HT1080 (cell line): ENCODE measurements around the gene SLC29A1. TPM values are rescaled to one million over a fixed set of nuclear protein-coding genes. Genes with fewer than 3 reads are reported as not detected.
A peak's percentile ranks its signal among the peaks of the same experiment; 100 is the strongest.
"Not testable (repeated sequence)": the region's sequence is repeated elsewhere in the genome, so short reads cannot be mapped to it uniquely, and the experiment has no call there.

ENCODE experiments used
- DNase-seq: peaks from one replicate; pipeline ENCODE4 v3.0.0-alpha.2; 2015; ENCODE audit warnings: low read depth
- total RNA-seq: library from RNA; depleted of rRNA; stranded (reverse); fragments of >200 nt; shearing (Covaris generic); gene quantifications from 2 replicates; pipeline ENCODE4 v1.2.3, GENCODE V29; 2014

The SLC29A1 gene
- total RNA-seq, 1 experiment from 2014 or later: 78.8 TPM

DNA sequence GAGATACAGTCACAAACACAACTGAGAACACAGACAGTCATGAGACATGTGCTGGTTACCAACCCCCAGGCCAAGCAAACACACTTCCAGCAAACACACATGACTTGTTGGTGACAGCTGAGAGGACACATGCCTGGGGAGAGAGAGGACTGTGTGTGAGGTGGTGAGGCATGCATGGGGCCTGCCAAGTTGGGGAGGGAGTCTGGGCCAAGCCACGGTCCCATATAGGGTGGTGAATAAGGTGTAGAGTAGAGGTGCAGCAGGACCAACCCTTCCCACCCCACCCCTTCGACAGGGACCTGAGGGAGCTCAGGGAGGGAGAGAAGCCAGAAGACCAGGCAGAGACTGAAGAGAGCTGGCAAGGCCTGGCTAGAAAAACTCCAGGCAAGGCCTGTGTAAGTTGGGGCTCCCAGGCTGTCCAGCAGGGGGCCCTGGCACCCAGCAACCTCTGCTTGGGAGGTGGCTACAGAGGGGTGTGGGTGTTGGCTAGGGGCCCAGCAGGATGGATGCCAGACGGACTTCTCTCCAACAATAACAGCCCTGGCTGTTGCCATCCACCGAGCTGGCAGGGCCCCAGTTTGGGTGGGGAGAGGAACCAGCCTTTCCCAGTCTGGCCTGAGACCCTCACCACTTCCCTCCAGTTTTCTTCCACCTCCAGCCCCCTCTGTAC, 2.0 kb upstream of the SLC29A1 start:
- peak; percentile 93 for DNase-seq

- no peak for DNase-seq
Measured at GRCh38 chr6:44221961-44222335, 1.4 kb upstream of the SLC29A1 start.

- peak; percentile 27 for DNase-seq
Measured at GRCh38 chr6:44222486-44223318, 693 bp upstream of the SLC29A1 start.

DNA sequence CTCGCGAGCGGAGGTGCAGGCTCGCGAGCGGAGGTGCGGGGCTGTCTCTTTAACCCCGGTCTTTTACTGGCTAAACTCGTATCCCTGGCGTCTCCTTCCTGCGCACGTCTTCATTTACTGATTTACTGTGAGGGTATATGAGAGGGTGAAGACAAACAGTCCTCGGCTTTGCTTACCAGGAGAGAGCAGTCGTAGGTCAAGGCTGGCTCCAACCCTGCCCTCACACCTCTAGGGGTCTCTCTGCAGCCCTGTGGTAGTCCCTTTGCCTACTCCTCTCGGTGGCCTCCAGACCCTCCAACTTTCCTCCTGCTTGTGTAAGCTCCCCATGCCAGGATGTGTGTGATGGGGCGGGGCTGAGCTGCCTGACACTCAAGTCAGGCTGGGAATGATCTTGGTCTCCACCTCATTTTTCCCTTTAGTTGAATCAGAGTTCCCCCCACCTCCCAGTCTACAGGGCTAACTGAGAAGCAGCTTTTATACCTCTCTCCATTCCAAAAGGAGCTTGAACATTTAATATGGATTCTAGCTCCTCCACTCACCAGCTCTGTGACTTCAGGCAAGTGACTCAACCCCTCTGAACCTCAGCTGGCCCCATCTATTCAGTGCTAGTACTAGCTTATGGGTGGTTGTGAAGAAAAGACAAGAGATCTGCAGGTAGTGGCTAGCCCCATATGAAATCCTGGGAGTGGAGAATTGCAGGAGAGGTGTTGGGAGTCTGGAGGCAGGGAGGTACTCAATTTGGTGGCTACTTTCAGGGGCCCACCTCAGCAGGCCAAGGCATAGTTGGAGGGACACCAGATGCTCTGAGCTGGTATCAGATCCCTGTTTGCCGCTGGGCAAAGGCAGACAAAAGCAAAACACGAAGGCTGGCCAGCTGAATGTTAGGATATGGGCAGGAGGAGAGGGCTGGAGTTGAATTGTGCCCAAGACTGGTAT, 902 bp downstream of the SLC29A1 start:
- peak; percentile 63 for DNase-seq

DNA sequence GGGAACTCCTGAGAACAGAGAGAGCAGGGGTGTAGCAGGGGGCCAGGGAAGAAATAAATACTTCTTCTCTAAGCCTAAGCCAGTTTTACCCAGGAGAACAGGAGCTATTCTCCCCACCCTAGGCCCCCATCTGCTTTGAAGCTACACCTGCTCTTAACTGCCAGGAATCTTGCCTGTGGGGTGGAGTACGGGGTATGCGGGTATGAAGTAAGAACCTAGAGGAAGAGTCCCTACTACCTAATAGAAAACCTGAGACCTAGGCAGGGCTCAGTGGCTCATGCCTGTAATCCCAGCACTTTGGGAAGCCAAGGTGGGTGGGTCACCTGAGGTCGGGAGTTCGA, 1.5 kb downstream of the SLC29A1 start:
- no peak for DNase-seq

GRCh38 chr6:44225579-44226325, 2.4 kb downstream of the SLC29A1 start:
- DNase-seq: no peak

- no peak for DNase-seq
Measured at GRCh38 chr6:44226368-44227147, 3.2 kb downstream of the SLC29A1 start.

DNA sequence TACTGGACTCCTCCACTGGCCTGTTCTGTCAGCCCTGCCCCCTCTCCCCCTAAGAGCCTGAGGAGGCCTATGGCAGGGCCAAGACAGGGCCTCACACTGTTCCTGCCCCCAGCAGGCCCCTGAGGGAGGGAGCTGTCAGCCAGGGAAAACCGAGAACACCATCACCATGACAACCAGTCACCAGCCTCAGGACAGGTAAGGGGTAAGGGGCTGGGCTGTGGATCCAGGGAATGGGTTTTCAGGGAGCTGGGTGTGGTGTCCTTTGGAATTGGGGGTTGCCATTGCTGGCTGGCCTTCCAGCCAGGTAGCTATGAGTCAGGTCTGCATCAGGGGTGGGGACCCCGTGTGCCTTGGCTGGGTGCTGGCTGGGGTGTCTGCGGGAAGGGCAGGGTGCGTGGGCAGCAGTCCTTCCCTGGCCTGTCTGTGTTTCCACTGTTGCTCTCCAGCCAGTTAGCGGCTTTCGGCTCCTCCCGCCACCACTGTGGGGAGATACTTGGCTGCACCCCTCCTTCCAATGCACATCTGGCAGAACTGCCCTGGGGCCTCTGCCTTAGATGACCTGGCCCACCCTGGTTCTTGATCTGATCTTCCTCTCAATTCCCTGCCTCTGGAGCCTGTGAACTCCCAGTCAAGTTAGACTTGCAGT, 3.9 kb downstream of the SLC29A1 start:
- DNase-seq: no peak

- DNase-seq: no peak
Measured at GRCh38 chr6:44228031-44228430, 4.6 kb downstream of the SLC29A1 start.

- DNase-seq: no peak
Measured at GRCh38 chr6:44228433-44228832, 5.0 kb downstream of the SLC29A1 start.

GRCh38 chr6:44228836-44229235, 5.4 kb downstream of the SLC29A1 start:
- no peak for DNase-seq

DNA sequence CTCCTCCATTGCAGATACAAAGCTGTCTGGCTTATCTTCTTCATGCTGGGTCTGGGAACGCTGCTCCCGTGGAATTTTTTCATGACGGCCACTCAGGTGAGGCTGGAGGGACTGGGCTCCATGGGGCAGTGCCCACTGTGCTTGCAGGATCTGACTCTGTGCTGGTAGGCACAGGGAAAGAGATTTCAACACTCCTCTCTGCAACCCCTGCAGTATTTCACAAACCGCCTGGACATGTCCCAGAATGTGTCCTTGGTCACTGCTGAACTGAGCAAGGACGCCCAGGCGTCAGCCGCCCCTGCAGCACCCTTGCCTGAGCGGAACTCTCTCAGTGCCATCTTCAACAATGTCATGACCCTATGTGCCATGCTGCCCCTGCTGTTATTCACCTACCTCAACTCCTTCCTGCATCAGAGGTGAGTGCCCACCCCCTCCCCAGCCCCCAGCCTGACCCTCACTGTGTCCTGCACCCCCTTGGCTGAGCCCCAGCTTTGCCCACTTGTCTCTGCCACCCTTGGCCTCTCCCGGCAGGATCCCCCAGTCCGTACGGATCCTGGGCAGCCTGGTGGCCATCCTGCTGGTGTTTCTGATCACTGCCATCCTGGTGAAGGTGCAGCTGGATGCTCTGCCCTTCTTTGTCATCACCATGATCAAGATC, 6.1 kb downstream of the SLC29A1 start:
- no peak for DNase-seq

DNA sequence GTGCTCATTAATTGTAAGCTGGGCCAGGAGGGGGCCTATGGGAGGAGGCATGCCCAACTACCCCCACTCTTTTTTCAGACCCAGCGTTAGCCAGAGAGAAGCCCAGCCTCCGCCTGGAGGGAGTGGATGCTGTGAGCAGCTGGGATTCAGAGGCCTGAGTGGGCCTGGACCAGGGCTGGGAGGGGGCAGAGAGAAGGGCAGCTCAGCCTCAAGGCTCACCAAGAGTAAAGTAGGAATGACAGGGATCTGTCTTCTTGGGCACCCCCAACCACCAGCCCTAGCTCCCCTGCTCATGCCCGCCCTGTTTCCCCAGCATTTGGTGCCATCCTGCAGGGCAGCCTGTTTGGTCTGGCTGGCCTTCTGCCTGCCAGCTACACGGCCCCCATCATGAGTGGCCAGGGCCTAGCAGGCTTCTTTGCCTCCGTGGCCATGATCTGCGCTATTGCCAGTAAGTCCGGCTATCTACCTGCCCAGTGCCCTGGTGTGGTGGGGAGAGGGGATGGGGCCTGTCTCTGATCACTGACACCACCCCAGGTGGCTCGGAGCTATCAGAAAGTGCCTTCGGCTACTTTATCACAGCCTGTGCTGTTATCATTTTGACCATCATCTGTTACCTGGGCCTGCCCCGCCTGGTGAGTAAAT, 6.8 kb downstream of the SLC29A1 start:
- no peak for DNase-seq

- DNase-seq: not testable (repeated sequence)
Measured at GRCh38 chr6:44231426-44231825, 8.0 kb downstream of the SLC29A1 start.

- DNase-seq: no peak
Measured at GRCh38 chr6:44232676-44233566, 9.5 kb downstream of the SLC29A1 start.

DNA sequence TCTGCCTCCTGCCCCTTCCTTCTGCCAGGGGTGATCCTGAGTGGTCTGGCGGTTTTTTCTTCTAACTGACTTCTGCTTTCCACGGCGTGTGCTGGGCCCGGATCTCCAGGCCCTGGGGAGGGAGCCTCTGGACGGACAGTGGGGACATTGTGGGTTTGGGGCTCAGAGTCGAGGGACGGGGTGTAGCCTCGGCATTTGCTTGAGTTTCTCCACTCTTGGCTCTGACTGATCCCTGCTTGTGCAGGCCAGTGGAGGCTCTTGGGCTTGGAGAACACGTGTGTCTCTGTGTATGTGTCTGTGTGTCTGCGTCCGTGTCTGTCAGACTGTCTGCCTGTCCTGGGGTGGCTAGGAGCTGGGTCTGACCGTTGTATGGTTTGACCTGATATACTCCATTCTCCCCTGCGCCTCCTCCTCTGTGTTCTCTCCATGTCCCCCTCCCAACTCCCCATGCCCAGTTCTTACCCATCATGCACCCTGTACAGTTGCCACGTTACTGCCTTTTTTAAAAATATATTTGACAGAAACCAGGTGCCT, 10.2 kb downstream of the SLC29A1 start:
- DNase-seq: no peak
